GM18511 (cell line): ENCODE data around the gene GREB1.
A peak's percentile ranks its signal among the peaks of the same experiment; 100 is the strongest.

ENCODE experiments used
- ATAC-seq: cut with Tn5 transposase; IDR thresholded peaks from one replicate; pipeline ENCODE4 v1.9.1; 2021; ENCODE audit warnings: mild to moderate bottlenecking, moderate library complexity; ENCODE audit not compliant: unreplicated experiment

Gene GREB1, protein sequence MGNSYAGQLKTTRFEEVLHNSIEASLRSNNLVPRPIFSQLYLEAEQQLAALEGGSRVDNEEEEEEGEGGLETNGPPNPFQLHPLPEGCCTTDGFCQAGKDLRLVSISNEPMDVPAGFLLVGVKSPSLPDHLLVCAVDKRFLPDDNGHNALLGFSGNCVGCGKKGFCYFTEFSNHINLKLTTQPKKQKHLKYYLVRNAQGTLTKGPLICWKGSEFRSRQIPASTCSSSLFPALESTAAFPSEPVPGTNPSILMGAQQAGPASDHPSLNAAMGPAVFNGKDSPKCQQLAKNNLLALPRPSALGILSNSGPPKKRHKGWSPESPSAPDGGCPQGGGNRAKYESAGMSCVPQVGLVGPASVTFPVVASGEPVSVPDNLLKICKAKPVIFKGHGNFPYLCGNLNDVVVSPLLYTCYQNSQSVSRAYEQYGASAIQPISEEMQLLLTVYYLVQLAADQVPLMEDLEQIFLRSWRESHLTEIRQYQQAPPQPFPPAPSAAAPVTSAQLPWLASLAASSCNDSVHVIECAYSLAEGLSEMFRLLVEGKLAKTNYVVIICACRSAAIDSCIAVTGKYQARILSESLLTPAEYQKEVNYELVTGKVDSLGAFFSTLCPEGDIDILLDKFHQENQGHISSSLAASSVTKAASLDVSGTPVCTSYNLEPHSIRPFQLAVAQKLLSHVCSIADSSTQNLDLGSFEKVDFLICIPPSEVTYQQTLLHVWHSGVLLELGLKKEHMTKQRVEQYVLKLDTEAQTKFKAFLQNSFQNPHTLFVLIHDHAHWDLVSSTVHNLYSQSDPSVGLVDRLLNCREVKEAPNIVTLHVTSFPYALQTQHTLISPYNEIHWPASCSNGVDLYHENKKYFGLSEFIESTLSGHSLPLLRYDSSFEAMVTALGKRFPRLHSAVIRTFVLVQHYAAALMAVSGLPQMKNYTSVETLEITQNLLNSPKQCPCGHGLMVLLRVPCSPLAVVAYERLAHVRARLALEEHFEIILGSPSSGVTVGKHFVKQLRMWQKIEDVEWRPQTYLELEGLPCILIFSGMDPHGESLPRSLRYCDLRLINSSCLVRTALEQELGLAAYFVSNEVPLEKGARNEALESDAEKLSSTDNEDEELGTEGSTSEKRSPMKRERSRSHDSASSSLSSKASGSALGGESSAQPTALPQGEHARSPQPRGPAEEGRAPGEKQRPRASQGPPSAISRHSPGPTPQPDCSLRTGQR (N-terminal part only)

DNA sequence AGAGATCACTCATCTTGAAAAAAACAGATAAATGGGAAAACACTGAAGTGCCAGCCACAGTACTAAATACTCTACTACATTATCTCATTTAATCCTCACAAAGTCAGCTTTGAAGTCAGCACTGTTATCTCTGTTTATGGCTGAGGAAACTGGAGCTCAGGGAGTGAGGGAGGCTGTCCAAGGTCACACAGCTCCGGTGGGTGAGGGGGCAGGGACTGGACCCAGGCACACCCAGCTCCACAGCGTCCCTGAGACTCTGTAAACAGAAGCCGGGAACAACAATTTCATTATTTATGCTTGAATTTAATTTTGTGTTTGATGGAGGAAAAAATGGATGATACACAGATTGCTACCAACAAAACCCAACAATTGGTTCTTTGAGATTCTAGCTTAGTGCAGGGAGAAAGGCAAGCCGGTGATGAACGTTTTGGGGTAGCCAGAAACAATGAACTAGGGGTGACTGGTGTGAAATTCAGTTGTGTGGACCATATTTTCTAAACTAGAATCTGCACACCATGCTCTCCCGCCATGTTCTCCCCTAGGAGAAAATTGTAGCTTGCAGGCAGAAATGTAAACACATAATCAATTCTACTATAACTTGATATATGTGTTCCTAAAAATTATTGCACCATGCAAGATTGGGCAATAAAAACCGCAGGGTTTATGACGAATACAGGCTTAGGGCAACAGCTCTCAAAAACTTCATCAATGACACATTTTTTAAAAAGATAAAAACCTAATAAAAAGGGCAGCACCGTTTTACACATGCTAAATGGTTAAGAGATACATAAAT, at the start of gene GREB1:
Gene GREB1, plus strand, starts transcription at position 768 of the 793 bp plus-strand sequence. CDS start 22,570 bp downstream, outside the sequence.
- no peak for ATAC-seq

DNA sequence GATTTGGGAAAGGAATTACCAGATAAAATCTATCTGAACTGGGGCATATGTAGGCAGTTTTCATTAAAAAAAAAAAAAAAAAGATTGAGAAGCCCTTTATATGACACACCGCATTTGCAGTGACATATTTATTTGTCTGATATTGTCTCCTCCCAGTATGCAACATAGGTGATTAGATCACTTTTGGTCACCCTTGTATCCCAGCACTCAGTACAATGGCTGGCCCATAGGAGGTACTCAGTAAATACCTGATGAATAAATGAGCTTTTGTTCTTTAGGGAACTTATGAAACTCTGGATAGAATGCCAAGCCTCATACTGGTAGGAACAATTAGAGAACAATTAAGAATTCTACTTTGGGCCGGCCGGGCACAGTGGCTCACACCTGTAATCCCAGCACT, 45.0 kb upstream of the GREB1 start:
- ATAC-seq, result no peak

DNA sequence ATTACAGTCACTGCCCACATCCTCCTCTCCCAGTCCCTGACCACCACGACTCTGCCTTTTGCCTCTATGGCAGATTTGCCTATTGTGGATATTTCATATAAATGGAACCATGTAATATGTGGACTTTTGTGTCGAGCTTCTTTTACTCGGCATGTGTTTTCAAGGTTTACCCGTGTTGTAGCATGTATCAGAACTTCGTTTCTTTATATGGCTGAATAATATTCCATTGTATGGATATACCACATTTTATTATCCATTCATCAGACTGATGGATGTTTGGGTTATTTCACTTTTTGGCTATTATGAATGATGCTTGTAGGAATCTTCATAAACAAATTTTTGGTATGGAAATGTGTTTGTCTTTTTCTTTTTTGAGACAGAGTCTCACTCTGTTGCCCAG, 43.7 kb upstream of the GREB1 start:
- no peak for ATAC-seq

DNA sequence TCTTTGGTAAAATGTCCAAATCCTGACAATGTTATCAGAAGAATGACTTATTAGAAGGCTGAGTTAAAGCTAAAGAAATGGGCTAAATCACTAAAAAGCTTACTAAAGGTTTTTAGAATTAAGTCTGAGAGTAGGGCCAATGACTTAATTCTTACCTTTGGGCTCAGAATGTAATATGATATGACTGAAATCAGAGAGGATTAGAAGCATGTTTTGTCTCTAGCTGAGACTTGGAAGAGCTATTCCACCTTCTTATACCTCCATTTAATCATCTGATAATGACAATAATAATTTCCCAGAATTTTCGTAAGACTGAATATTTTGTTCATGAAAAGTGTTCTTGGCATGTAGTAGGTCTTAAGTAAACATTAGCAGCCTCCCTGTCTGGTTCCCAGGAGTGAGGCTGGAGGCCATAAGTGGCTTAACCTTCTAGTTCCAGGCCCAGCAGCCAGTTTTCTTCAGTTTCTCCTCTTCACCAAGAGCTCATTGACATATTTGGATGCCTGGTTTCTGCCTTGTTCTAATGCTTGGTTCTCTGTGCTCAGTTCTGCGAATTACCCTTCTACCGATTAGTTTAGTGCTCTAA, 42.4 kb upstream of the GREB1 start:
- ATAC-seq, result no peak

DNA sequence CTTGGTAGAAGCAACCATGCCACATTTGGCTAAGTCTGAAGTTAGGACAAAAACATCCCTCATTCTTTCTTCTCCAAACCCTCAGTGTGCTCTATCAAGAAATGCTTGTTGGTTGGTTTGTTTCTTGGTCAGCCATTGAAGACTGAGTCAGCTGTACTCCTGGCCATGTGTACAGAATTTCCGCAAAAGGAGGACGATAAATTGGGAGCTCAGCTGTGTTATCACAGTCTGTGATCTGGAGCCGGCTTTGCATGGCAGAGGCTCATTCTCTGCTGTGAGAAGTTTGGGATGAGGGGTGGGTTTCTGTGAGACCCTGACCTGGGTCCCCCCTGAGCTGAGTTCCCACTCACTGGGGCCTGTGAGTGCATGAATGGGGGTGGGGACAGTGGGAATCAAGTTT, 41.6 kb upstream of the GREB1 start:
- ATAC-seq, result no peak

DNA sequence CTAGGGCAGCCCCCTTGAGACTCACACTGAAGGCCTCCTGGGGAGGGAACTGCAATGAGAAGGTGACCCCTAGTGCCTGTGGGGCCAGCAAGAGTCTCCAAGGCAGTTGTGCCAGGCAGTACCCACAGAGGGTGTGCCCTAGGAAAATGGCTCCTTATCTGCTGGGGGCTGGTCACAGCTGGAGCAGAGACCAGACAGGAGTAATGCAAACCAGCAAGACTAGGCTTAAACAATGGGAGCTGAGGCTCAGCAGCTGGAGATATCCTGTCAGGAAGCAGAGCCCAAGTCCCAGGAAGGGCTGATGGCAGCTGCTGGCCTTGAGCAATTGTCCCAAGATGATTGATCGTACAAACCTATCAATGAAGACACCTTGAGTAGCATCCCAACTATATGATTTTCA, 41.1 kb upstream of the GREB1 start:
- no peak for ATAC-seq

DNA sequence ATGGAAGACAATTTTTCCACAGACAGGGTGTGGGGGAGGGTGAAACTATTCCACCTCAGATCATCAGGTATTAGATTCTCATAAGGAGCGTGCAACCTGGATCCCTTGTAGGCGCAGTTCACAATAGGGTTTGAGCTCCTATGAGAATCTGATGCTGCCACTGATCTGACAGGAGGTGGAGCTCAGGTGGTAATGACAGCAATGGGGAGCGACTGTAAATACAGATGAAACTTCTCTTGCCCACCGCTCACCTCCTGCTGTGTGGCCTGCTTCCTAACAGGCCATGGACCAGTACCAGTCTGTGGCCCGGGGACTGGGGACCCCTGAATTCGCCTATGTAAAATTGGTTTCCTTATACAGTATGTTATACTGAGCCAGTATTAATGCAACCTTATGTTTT, 40.6 kb upstream of the GREB1 start:
- no peak for ATAC-seq

DNA sequence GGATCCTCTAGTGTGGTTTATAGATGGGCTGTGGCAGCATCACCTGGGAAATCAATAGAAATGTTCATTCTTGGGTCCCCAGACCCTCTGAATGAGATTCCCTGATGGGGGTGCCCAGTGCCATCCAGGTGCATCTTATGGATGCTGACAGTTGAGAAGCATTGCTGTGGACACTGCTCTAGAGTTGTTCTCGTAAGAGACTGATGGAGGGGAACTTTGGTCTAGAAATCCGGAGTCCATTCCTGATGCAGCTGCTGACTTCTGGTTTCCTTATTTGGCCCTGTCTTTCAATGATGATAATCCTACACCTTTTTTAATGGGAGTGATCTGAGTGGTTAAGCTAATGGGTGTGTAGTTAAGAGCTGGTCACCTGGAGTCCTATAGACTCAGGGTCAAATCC, 39.5 kb upstream of the GREB1 start:
- ATAC-seq, result no peak

DNA sequence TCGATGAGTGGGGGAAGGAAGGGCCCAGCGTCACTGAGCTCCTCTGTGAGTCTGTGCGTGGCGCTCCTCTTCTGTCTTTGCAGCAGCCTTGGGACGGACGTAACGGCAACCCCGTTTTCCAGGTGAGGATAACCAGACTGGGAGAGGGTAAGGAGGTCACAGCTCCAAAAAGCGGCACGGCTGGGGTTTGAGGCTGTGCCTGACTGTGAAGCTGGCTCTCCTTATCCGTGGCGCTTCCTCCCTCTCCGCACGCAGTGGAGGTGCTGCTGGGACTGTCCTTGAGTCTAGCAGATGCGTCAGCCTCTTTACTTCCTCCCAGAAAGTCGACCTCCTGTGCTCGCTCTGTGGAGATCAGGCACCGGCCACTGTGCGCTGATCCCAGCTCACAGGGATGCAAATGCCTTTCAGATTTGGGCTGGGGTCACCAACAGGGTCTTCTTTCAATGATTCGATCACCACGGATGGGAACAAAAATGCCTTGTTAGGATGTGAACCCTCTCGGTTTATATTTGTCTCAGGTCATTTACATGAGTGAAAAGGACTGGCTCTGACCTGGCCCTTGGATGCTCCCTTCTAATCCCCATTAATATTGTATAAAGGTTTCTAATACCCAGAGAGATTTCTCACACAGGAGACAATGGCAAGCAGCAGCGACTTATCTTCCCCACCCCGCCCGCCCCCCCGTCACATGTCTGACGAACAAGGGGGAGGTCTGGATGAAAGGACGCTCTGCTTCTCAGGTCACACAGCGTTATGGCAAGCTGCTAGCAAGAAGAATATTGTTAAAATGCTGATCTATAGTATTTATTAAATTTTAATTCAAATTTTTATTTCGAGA, 37.8 kb upstream of the GREB1 start:
- ATAC-seq, result no peak

DNA sequence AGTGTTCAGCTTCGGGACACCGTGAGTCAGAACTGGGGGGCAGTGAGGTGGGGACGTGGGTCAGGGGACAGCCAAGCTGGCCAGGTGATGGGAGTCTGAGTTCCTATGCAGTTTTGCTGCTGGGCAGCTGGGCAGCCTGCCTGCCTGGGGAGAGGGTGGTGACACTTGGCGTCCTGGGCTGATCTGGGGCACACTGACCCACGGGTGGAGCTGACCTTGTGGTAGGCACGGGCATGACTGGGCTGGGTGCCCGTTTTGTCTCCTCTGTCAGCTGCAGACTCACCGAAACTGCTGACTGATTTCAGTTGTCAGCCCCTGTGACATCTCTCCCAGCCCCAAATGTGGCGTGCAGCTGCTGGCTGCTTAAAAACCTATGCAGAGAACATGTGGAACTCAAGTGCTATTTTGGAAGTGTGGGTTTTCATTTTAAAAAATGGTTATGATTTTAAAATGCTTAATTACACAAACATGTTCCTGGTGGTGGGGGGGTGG, 35.3 kb upstream of the GREB1 start:
- peak; percentile 90 for ATAC-seq

DNA sequence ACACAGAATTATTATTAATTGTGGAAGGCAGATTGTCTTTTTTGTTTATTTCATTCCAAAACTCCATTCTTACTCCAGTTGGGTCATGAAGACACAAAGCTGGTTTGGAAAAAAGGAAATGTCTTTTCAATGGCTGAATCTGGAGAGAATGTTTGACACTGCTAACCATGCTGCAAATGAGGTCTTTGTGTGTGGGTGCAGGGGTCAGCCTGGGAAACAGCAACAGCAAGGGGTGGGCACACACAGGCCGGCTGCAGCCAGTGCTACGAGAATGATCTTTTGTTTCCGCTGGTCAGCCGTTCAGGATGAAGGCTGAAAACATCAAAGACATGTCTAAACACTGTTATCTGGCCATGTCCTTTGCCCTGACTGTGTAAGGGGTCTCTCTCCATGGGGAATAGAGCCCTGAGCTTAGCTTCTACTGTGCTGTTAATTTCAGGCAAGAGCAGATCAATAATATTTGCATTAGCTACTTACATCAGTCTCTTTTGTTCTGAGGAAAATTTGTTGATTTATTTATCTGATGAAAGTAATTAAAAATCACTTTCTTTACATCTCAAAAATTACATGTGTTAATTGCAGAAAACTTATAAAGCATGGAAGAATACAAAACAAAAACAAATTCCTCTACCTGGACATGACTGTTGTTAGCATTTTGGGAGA, 34.6 kb upstream of the GREB1 start:
- ATAC-seq, result no peak

DNA sequence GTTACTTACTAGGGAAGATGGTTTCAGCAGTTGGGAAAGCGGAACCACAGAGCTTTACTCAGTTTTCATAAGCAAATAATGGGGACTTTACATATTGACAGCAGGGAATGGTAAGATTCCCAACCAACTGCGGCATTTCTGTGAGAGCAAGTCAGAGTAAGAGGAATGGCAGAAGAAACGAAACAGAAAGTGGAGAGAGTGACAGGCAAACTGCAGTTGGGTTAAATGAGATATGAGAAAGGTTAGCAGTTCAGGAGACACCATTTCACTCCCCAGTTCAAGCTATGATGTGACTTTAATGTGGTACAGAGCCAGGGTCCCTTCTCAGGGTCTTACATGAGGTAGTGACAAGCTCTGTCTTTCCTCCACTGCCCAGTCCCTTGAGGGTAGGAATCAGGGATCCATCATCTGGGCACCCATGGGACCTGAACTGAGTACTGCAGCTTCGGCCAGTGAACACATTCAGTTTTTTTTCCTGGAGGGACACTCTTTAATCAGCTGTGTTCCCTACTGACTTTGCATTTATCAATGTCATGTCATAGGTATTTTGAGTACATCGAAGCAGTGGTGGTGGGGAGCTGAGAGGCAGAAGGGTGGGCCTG, 33.0 kb upstream of the GREB1 start:
- peak; percentile 47 for ATAC-seq

DNA sequence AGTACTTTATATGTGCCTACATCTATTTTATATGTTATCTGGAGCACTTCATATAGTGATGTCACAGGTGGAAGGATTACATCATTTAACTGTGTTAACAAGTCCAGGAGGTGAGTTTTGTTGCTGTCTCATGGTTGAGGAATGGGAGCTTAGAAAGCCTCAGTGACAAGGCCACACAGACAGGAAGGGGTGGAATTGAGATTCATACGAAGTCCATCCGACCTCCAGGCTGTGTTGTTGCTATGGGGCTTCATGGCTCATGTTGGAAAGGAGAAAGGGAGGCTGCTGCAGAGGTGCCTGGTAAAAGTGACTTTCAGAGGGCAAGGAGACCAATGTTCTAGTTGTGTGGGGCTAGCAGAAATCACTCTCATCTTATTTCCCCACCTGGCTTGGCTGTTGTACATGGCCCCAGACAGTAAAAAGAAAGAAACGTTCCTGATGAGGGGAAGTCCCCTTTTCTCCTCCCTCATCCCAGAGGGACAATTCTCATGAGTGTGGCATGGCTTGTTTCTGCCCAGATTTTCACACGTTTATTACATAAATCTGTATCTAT, 31.0 kb upstream of the GREB1 start:
- no peak for ATAC-seq

DNA sequence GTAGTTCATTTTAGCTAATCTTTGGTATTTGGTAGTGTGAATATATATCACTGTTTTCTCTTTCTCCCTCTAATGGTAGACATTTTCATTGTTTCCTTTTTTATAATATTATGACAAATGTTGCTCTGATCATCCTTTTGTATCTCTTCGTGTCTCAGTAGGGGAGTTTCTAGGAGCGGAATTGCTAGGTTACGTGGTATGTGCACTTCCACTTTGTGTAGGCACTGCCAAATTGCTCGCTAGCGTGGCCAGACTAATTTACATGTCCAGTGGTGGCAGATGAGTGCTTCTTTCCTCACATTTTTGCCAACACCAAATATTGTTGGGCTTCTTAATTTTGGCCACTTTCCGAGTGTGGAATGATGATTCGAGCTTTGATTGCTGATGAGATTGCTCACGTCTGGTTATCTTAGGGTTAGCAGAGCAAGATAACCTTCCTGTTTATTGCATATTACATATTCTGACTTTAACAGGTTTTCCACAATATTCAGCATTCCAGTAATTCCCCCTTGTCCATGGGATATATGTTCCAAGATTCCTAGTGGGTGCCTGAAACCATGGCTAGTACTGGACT, 30.4 kb upstream of the GREB1 start:
- ATAC-seq, result no peak

DNA sequence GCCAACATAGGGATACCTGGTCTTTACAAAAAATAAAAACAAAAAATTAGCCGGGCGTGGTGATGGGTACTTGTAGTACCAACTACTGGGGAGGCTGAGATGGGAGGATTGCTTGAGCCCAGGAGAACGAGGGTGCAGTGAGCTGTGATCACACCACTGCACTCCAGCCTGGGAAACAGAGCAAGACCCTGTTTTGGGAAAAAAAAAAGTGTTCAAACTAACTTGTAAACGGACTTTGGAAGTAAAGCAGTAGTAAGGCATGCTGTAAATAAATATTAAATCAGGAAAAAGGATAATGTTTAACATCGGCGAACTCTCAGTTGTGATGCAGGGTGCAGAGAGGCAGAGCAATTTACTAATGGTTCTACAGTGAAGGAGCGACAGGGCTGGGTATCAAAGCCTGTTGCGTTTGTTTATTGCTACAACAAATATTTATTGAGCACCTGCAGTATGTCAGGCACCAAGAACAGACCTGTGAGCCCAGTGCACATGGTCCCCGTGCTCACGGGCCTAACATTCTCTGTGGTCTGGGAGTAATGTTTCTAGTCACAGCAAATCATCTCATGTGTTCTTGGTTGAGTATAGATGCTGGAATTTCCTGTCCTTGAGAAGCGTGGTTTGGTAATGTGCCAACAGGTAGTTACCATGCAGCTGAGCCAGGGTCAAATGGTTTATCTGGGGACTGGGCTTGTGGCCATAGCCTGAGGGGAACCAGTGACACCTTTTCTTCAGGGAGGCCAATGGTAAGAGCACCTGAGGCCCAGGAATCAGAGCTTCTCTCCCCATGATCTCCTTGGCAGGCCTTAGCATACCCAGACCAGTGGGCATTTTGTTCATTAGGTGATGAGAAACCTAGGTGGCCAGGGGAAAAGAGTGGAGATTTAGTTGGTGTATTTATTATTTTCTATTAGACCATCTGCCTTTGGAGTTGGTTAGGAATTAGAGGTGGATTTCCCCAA, 27.9 kb upstream of the GREB1 start:
- peak; percentile 93 for ATAC-seq

DNA sequence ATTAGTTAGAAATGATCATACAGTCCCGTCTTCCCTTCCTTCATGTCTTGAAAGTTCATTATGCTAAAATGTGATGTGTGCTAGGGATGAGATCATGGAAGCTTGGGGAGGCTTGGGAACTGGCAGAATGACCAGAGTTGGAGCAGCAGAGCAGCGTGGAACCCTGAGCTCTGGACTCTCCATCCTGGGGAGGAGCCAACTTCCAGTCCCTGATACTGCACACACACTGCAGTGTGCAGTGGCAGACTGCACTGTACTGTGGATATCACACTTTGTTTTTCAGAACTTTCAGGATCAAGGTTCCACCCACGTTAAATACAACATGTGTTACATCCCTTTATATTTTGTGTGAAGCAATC, 27.3 kb upstream of the GREB1 start:
- no peak for ATAC-seq
